Measurements from ENCODE around the gene PHLDA3. TPM values are rescaled to one million over a fixed set of nuclear protein-coding genes. Genes with fewer than 3 reads are reported as not detected.
"Not testable (repeated sequence)": the region's sequence is repeated elsewhere in the genome, so short reads cannot be mapped to it uniquely, and the experiment has no call there.

PHLDA3 gene
- total RNA-seq, 4 donors from 2014 or later = 243 to 301 (median 271) TPM

DNA sequence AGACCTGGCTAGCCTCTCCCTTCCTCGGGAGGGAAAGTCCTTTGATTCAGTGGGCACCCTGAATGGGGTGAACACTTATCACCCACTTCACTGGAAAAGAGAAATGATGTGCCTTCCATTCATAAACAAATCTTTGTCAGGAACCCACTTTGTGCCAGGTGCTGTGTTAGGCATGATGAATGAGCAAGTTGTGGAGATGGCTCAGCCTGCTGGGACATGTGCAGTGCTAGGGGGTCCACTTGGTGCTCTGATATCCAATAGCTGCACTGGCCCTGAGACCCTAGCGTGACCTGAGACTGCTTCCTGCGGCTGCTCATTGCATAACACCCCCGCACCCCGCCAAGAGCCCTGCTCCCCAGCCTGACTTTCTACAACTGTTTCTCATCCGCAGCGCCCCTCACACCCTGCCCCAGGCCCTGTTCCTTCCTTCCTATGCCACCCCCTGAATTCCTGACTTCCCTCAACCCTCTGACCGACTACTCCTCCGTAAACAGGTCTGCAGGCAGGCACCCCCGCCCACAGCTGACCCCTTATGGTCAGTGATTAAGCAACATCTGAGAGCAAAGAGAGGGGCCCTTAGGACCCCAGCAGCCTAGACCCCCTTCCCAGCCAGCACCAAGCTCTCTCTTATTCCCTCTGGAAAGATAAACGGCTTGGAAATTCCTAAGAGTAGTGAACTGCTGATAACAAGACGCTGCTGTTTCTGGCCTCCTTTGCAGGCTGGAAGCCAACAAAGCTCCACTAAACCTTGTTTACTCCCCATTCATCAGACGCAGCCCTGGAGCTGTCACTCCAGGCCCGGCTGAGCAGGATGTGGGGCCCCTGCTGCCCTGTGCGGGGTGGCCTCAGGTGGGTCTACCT is 25.0 kb upstream of the PHLDA3 start:
- H3K4me3 ChIP-seq = no peak overlapping the region
- H3K27ac ChIP-seq = peak overlapping the region; percentile 88 to 98 (median 93)
- no peak for DNase-seq (ENCODE audit: low spot score in 2 of 2)
- WGBS, 2 donors = 17 to 23% methylated on average over 15 of the region's 15 CpGs
- peak in 1 of 2 donors; percentile 65 for TF ChIP-seq EP300 (IDR thresholded peaks at IDR 0.05)
- TF ChIP-seq POLR2A (IDR thresholded peaks at IDR 0.05) = no peak
- no peaks in the 10 kb centered on the region for H3K9me3 ChIP-seq
- peaks cover 0 to 41% (median 0%) of the 10 kb centered on the region in 3 donors for H3K36me3 ChIP-seq
- peaks cover 10 to 98% (median 87%) of the 10 kb centered on the region in 4 donors for H3K4me1 ChIP-seq
- H3K27me3 ChIP-seq = no peaks in the 10 kb centered on the region

DNA sequence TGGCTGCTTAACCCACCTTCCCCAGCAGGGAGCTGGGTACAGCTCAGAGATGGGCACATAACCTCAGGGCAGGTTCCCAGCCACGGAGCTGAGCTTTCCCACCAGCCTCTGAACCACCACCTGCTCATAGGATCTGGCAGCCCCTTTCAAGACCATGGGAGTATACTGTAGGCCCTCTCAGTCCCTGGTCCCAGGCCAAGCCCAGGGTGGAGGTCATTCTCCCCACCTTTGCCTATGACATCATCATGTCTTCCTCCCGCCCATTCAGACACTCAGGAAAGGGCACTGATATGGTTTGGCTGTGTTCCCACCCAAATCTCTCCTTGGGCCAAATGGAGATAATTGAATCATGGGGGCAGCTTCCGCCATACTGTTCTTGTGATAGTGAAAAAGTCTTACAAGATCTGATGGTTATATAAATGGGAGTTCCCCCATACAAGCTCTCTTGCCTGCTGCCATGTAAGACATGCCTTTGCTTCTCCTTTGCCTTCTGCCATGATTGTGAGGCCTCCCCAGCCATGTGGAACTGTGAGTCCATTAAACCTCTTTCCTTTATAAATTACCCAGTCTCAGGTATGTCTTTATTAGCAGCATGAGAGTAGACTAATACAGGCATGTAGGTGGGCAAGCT is 24.2 kb upstream of the PHLDA3 start:
- H3K36me3 ChIP-seq = peaks cover 0 to 48% (median 0%) of the 10 kb centered on the region in 3 donors
- H3K27me3 ChIP-seq; H3K4me3 ChIP-seq; DNase-seq (ENCODE audit: low spot score in 2 of 2); H3K9me3 ChIP-seq: not testable (repeated sequence)
- H3K4me1 ChIP-seq = peaks cover 10 to 98% (median 89%) of the 10 kb centered on the region in 4 donors
- peak overlapping the region; percentile 88 to 98 (median 93) for H3K27ac ChIP-seq
- WGBS, 2 donors = 83 to 93% methylated on average over 3 of the region's 3 CpGs

DNA sequence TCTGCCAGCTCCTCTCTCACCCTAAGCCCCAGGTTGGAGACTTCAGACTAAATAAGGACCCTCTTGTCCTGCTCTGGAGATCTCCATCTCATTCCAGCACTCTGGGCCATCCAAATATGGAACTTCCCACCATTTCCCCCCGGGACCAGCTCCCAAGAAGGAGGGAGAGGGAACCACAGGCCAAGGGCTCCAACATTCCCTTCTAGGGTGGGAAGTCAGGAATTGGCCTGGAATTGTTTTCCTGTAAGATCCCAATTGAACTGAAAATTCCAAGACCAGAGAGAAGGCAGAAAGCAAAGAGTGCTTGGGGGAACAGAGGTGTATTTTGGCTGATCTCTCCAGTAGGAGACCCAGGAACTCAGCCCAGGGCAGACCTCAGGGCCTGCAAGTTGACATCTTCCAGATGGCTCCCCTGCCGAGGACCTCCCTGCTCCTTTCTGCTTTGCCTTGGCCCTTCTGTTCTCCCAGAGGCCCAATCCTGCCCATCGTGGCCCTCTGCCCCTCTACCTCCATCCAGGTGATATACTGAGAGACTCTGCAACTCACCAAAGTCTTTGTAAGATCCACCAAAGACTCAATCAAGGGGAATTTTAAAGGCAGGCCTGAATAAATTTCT is 23.0 kb upstream of the PHLDA3 start:
- 32 to 50% methylated on average over 3 of the region's 3 CpGs for WGBS, 2 donors
- H3K27me3 ChIP-seq = no peaks in the 10 kb centered on the region
- peak in 1 of 2 donors; percentile 42 for TF ChIP-seq EP300 (IDR thresholded peaks at IDR 0.05)
- no peak for TF ChIP-seq POLR2A (IDR thresholded peaks at IDR 0.05)
- no peak for DNase-seq (ENCODE audit: low spot score in 2 of 2)
- peak overlapping the region; percentile 88 to 98 (median 93) for H3K27ac ChIP-seq
- H3K9me3 ChIP-seq = no peaks in the 10 kb centered on the region
- no peak overlapping the region for H3K4me3 ChIP-seq
- H3K36me3 ChIP-seq = peaks cover 3 to 59% (median 4%) of the 10 kb centered on the region in 3 donors
- H3K4me1 ChIP-seq = peaks cover 10 to 99% (median 84%) of the 10 kb centered on the region in 4 donors

DNA sequence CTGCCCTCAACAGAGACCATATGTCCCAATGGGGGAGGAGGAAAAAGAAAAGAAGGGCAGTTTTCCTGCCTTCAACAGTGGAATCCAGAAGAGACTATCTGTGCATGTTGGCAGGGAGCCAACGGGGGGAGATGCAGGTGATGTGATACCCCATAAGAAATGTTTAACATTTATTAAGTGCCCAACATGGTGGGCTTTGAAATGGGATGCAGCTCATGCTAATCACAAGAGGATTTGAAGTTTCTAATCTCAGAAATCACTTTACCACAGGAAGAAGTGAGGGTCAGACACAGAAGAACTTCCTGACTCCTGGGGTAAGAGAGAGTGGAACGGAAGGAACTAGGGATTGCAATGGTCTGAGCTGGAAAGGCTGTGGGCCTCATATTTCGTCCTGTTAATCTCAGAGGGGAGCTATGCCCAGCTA is 21.7 kb upstream of the PHLDA3 start:
- no peak for DNase-seq (ENCODE audit: low spot score in 2 of 2)
- TF ChIP-seq, protein P1, sequence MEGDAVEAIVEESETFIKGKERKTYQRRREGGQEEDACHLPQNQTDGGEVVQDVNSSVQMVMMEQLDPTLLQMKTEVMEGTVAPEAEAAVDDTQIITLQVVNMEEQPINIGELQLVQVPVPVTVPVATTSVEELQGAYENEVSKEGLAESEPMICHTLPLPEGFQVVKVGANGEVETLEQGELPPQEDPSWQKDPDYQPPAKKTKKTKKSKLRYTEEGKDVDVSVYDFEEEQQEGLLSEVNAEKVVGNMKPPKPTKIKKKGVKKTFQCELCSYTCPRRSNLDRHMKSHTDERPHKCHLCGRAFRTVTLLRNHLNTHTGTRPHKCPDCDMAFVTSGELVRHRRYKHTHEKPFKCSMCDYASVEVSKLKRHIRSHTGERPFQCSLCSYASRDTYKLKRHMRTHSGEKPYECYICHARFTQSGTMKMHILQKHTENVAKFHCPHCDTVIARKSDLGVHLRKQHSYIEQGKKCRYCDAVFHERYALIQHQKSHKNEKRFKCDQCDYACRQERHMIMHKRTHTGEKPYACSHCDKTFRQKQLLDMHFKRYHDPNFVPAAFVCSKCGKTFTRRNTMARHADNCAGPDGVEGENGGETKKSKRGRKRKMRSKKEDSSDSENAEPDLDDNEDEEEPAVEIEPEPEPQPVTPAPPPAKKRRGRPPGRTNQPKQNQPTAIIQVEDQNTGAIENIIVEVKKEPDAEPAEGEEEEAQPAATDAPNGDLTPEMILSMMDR (IDR thresholded peaks at IDR 0.05) = no peak
- TF ChIP-seq EP300 (IDR thresholded peaks at IDR 0.05) = no peak
- no peak for TF ChIP-seq POLR2A (IDR thresholded peaks at IDR 0.05)
- H3K9me3 ChIP-seq = no peaks in the 10 kb centered on the region
- H3K4me1 ChIP-seq = peaks cover 10 to 97% (median 75%) of the 10 kb centered on the region in 4 donors
- H3K27ac ChIP-seq = peak overlapping the region; percentile 48 to 98 (median 93)
- H3K27me3 ChIP-seq = no peaks in the 10 kb centered on the region
- peaks cover 3 to 72% (median 5%) of the 10 kb centered on the region in 3 donors for H3K36me3 ChIP-seq
- no peak overlapping the region for H3K4me3 ChIP-seq
- 29 to 31% methylated on average over 3 of the region's 3 CpGs for WGBS, 2 donors

DNA sequence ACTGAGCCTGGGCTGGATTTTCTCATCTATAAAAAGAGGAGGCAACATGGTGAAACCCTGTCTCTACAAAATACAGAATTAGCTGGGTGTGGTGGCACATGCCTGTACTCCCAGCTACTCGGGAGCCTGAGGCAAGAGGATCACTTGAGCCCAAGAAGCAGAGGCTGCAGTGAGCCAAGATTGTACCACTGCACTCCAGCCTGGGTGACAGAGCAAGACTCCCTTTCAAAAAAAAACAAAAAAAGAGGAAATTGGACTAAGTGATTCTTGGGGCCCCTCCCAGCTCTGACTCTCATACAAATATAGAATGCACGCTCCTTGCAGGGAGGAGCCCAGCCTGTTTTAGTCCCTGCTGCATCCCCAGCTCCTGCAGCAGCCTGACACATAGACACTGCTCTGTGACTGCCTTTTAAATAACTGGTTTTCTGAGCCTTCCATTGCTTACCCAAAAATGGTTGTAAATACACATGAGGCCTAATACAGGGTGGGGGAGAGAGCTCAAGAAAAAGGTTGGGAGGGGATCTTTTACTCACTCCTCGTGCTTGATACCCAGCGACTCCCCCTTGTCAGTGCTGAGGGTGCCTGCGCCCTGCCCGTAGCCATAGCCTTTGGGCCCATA is 20.8 kb upstream of the PHLDA3 start:
- 68 to 73% methylated on average over 6 of the region's 6 CpGs for WGBS, 2 donors
- H3K9me3 ChIP-seq = no peaks in the 10 kb centered on the region
- H3K36me3 ChIP-seq = peaks cover 3 to 72% (median 5%) of the 10 kb centered on the region in 3 donors
- H3K27me3 ChIP-seq = no peaks in the 10 kb centered on the region
- peaks cover 7 to 94% (median 65%) of the 10 kb centered on the region in 4 donors for H3K4me1 ChIP-seq
- H3K4me3 ChIP-seq = no peak overlapping the region
- H3K27ac ChIP-seq = peak overlapping the region; percentile 48 to 98 (median 93)
- TF ChIP-seq, protein P1 (IDR thresholded peaks at IDR 0.05) = no peak
- TF ChIP-seq POLR2A (IDR thresholded peaks at IDR 0.05) (peak in 1 of 2 donors; percentile 17), EP300 (IDR thresholded peaks at IDR 0.05) (no peak)
- DNase-seq (ENCODE audit: low spot score in 2 of 2) = no peak

Measured in tibial nerve (tissue), 4 donors.